ENCODE results near the gene SCN10A. TPM values are rescaled to one million over a fixed set of nuclear protein-coding genes. Genes with fewer than 3 reads are reported as not detected.

The SCN10A gene
- total RNA-seq, 1 experiment from 2014 or later = not detected

- H3K4me1 Mint-ChIP-seq = peaks cover 14% of the 10 kb centered on the region
- TF ChIP-seq ERG (CRISPR knock-in tag; IDR thresholded peaks at IDR 0.05) (no peak), TP53 (CRISPR knock-in tag; IDR thresholded peaks at IDR 0.05) (no peak), SMAD4 (CRISPR knock-in tag; IDR thresholded peaks at IDR 0.05) (no peak), CBFB (CRISPR knock-in tag; IDR thresholded peaks at IDR 0.05; ENCODE audit: low read depth) (no peak), ZNF425 (CRISPR knock-in tag; conservative IDR thresholded peaks at IDR 0.05) (no peak), E2F1 (CRISPR knock-in tag; IDR thresholded peaks at IDR 0.05) (no peak), HMGA2 (CRISPR knock-in tag; IDR thresholded peaks at IDR 0.05) (no peak), IRF1 (CRISPR knock-in tag; IDR thresholded peaks at IDR 0.05) (no peak), AR (CRISPR knock-in tag; IDR thresholded peaks at IDR 0.05) (no peak), ELF4 (CRISPR knock-in tag; IDR thresholded peaks at IDR 0.05; ENCODE audit: low read depth) (no peak), FOXP4 (CRISPR knock-in tag; IDR thresholded peaks at IDR 0.05) (no peak), MLX (CRISPR knock-in tag; IDR thresholded peaks at IDR 0.05) (no peak), ESRRA (CRISPR knock-in tag; IDR thresholded peaks at IDR 0.05; ENCODE audit: borderline replicate concordance) (no peak), RORB (CRISPR knock-in tag; IDR thresholded peaks at IDR 0.05) (no peak), ZNF416 (CRISPR knock-in tag; IDR thresholded peaks at IDR 0.05) (no peak)
- H3K36me3 Mint-ChIP-seq = no peaks in the 10 kb centered on the region
- DNase-seq (ENCODE audit: low spot score) (no peak), ATAC-seq (peak; percentile 43)
- peaks cover 8% of the 10 kb centered on the region for H3K27me3 Mint-ChIP-seq (ENCODE audit: low read depth)
- ChIA-PET POLR2A (no interaction called here), CTCF (interaction anchor here (0.9 to 3.7 kb wide), 3 partner anchors 103 to 320 kb away, joined by 4 to 31 read pairs (median 5); no protein-coding TSS in a partner anchor)
- no peak overlapping the region for H3K4me3 Mint-ChIP-seq
- H3K9me3 Mint-ChIP-seq = no peaks in the 10 kb centered on the region
- no peak overlapping the region for H3K27ac Mint-ChIP-seq
Measured at GRCh38 chr3:38840987-38841386, 25.0 kb upstream of the SCN10A start.
